ENCODE data around the gene NAP1L2. TPM values are rescaled to one million over a fixed set of nuclear protein-coding genes. Genes with fewer than 3 reads are reported as not detected.

NAP1L2 gene
- total and polyA plus RNA-seq, 4 donors = 0.17 to 0.91 TPM; not detected in 2

- DNase-seq (ENCODE audit: low spot score) = no peak
- 54% methylated on average over 5 of the region's 5 CpGs for WGBS
- H3K36me3 ChIP-seq (ENCODE audit: control insufficient read depth in 4 of 4, insufficient read depth in 3 of 4, low read depth in 1 of 4, low read length in 3 of 4) = no peaks in the 10 kb centered on the region
- H3K4me1 ChIP-seq (ENCODE audit: control insufficient read depth in 4 of 4, insufficient read depth in 4 of 4, low read length in 3 of 4) = no peaks in the 10 kb centered on the region
- H3K9me3 ChIP-seq (ENCODE audit: control insufficient read depth in 4 of 4, low read length in 3 of 4) = no peaks in the 10 kb centered on the region
- H3K27ac ChIP-seq (ENCODE audit: low read depth in 1 of 2, low read length in 2 of 2) = no peak overlapping the region
- no peak overlapping the region for H3K4me3 ChIP-seq (ENCODE audit: low read depth in 1 of 3, low read length in 3 of 3)
- no peak overlapping the region for H3K9ac ChIP-seq (ENCODE audit: low read depth in 1 of 2, low read length in 2 of 2)
- no peak for TF ChIP-seq ATF3 (IDR thresholded peaks at IDR 0.05)
- TF ChIP-seq SP1 (IDR thresholded peaks at IDR 0.05) = no peak
- no peak for TF ChIP-seq REST (IDR thresholded peaks at IDR 0.05)
- no peak for TF ChIP-seq EGR1 (IDR thresholded peaks at IDR 0.05; ENCODE audit: low read depth in 2 of 2)
- no peak for TF ChIP-seq NR2F2 (IDR thresholded peaks at IDR 0.05)
- TF ChIP-seq JUND (IDR thresholded peaks at IDR 0.05) = no peak
- no peak for TF ChIP-seq RXRA (IDR thresholded peaks at IDR 0.05)
- no peak for TF ChIP-seq MAX (IDR thresholded peaks at IDR 0.05)
- TF ChIP-seq FOXA2 (IDR thresholded peaks at IDR 0.05) = no peak
- no peak for TF ChIP-seq HNF4A (conservative IDR thresholded peaks at IDR 0.05)
- no peak for TF ChIP-seq CTCF (IDR thresholded peaks at IDR 0.05; ENCODE audit: low read depth, low read length, missing input control)
- no peak for TF ChIP-seq ZBTB33 (IDR thresholded peaks at IDR 0.05)
- TF ChIP-seq TAF1 (conservative IDR thresholded peaks at IDR 0.05) = no peak
- TF ChIP-seq FOXA1 (IDR thresholded peaks at IDR 0.05) = no peak
- TF ChIP-seq GABPA (IDR thresholded peaks at IDR 0.05 in 1 of 2, conservative IDR thresholded peaks at IDR 0.05 in 1 of 2) = no peak
- TF ChIP-seq RAD21 (IDR thresholded peaks at IDR 0.05) = no peak
- no peak for TF ChIP-seq YY1 (IDR thresholded peaks at IDR 0.05)
- TF ChIP-seq HNF4G (IDR thresholded peaks at IDR 0.05) = no peak
- no peaks in the 10 kb centered on the region for H3K27me3 ChIP-seq (ENCODE audit: control insufficient read depth in 4 of 4, insufficient read depth in 4 of 4, low read length in 3 of 4)
Observed at GRCh38 chrX:73239242-73239641, 24.6 kb upstream of the NAP1L2 start.
